Fibroblast of lung (primary cell): ENCODE measurements around the gene BBIP1. TPM values are rescaled to one million over a fixed set of nuclear protein-coding genes. Genes with fewer than 3 reads are reported as not detected.

Experiments
- DNase-seq, 2 donors: peaks; one replicate each; pipeline versions ENCODE4 v3.0.0 to v3.0.0-alpha.2; 2010; ENCODE audit warnings: low read depth in 2 of 2
- H2AFZ ChIP-seq: 2 replicates; pipeline ENCODE4 v1.5.1; 2012; ENCODE audit warnings: low read length, control low read depth, inconsistent platforms
- H3K27ac ChIP-seq: 2 replicates; pipeline ENCODE4 v1.5.1; 2011; ENCODE audit warnings: low read length, control low read depth; ENCODE audit not compliant: insufficient read depth
- H3K27me3 ChIP-seq: 2 replicates; pipeline ENCODE4 v1.5.1; 2011; ENCODE audit warnings: mild to moderate bottlenecking, low read length; ENCODE audit not compliant: control insufficient read depth, insufficient read depth
- H3K36me3 ChIP-seq: 2 replicates; pipeline ENCODE4 v1.5.1; 2011; ENCODE audit warnings: low read length; ENCODE audit not compliant: control insufficient read depth, insufficient read depth
- H3K4me1 ChIP-seq: 2 replicates; pipeline ENCODE4 v1.5.1; 2011; ENCODE audit warnings: low read length; ENCODE audit not compliant: control insufficient read depth, insufficient read depth; ENCODE audit errors: extremely low read depth
- H3K4me2 ChIP-seq: 2 replicates; pipeline ENCODE4 v1.5.1; 2011; ENCODE audit warnings: low read length, control low read depth; ENCODE audit not compliant: insufficient read depth; ENCODE audit errors: extremely low read depth
- H3K4me3 ChIP-seq, 4 experiments: fragments of 200-600 bp in 1 of 4; sonication (generic) in 1 of 4; replicated peaks in 1 of 4; 2 replicates each; pipeline ENCODE4 v1.5.1; 2011 to 2016; ENCODE audit warnings: low read length in 4 of 4, low read depth in 3 of 4, mild to moderate bottlenecking in 3 of 4, control low read depth in 2 of 4, inconsistent platforms in 1 of 4, mixed read lengths in 1 of 4; ENCODE audit not compliant: insufficient read depth in 1 of 4; ENCODE audit errors: control extremely low read depth in 1 of 4
- H3K79me2 ChIP-seq: 2 replicates; pipeline ENCODE4 v1.5.1; 2012; ENCODE audit warnings: mild to moderate bottlenecking, low read length, inconsistent platforms; ENCODE audit not compliant: control insufficient read depth, insufficient read depth
- H3K9ac ChIP-seq: 2 replicates; pipeline ENCODE4 v1.5.1; 2011; ENCODE audit warnings: mild to moderate bottlenecking, low read length, control low read depth; ENCODE audit not compliant: insufficient read depth
- H3K9me3 ChIP-seq: 2 replicates; pipeline ENCODE4 v1.5.1; 2012; ENCODE audit warnings: low read depth, low read length; ENCODE audit not compliant: control insufficient read depth, insufficient read depth
- H4K20me1 ChIP-seq: 2 replicates; pipeline ENCODE4 v1.5.1; 2011; ENCODE audit warnings: low read length; ENCODE audit not compliant: control insufficient read depth, insufficient read depth; ENCODE audit errors: extremely low read depth
- EZH2 ChIP-seq: IDR thresholded peaks from 2 replicates; pipeline ENCODE4 v1.5.1; 2012; ENCODE audit warnings: low read length, control low read depth, mild to moderate bottlenecking; ENCODE audit errors: missing control alignments
- polyA plus RNA-seq, 2 donors: library from polyadenylated mRNA; depleted of rRNA in 1 of 2; stranded (reverse) in 1 of 2; unstranded in 1 of 2; fragments of >200 nt; gene quantifications; 2 replicates each; pipeline ENCODE4 v1.2.1, GENCODE V29; 2011 to 2012; ENCODE audit warnings: missing spikeins in 1 of 2
- total RNA-seq: library from RNA; depleted of rRNA; stranded (reverse); fragments of >200 nt; gene quantifications from 2 replicates; pipeline ENCODE4 v1.2.1, GENCODE V29; 2014
- TF ChIP-seq, protein P1 (sequence below), 2 donors: IDR thresholded peaks in 1 of 2; conservative IDR thresholded peaks in 1 of 2; 1 replicate in 1 of 2; 2 replicates in 1 of 2; pipeline ENCODE4 v1.5.1; 2011 to 2012; ENCODE audit warnings: low read length in 2 of 2, control low read depth in 1 of 2, inconsistent platforms in 1 of 2, low read depth in 1 of 2, mild to moderate bottlenecking in 1 of 2

Gene BBIP1
- total and polyA plus RNA-seq, 2 donors (not counting 1 experiment from before 2014, with no cell fraction given): 30.1 to 31.7 TPM

DNA sequence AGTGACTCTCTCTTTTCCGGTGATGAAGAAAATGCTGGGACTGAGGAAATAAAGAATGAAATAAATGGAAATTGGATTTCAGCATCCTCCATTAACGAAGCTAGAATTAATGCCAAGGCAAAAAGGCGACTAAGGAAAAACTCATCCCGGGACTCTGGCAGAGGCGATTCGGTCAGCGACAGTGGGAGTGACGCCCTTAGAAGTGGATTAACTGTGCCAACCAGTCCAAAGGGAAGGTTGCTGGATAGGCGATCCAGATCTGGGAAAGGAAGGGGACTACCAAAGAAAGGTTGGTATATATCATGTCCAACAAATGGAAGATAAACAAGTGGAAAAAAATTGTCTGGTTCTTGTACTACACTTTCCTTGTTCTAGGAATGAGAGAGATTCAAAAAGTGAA, 37.7 kb downstream of the BBIP1 start:
- no peak overlapping the region for H3K4me3 ChIP-seq

GRCh38 chr10:110880012-110880411, 39.0 kb downstream of the BBIP1 start:
- no peak overlapping the region for H2AFZ ChIP-seq
- no peak overlapping the region for H3K9ac ChIP-seq
- H3K27ac ChIP-seq: no peak overlapping the region
- no peaks in the 10 kb centered on the region for H3K79me2 ChIP-seq
- H3K9me3 ChIP-seq: no peaks in the 10 kb centered on the region
- H3K4me1 ChIP-seq: peaks cover 2% of the 10 kb centered on the region
- no peaks in the 10 kb centered on the region for H3K36me3 ChIP-seq
- no peak overlapping the region for H3K4me2 ChIP-seq
- H3K4me3 ChIP-seq: no peak overlapping the region
- no peak for DNase-seq
- TF ChIP-seq, protein P1, sequence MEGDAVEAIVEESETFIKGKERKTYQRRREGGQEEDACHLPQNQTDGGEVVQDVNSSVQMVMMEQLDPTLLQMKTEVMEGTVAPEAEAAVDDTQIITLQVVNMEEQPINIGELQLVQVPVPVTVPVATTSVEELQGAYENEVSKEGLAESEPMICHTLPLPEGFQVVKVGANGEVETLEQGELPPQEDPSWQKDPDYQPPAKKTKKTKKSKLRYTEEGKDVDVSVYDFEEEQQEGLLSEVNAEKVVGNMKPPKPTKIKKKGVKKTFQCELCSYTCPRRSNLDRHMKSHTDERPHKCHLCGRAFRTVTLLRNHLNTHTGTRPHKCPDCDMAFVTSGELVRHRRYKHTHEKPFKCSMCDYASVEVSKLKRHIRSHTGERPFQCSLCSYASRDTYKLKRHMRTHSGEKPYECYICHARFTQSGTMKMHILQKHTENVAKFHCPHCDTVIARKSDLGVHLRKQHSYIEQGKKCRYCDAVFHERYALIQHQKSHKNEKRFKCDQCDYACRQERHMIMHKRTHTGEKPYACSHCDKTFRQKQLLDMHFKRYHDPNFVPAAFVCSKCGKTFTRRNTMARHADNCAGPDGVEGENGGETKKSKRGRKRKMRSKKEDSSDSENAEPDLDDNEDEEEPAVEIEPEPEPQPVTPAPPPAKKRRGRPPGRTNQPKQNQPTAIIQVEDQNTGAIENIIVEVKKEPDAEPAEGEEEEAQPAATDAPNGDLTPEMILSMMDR (conservative IDR thresholded peaks at IDR 0.05 in 1 of 2, IDR thresholded peaks at IDR 0.05 in 1 of 2; ENCODE audit: low read depth in 1 of 2, low read length in 2 of 2): no peak
- TF ChIP-seq EZH2: no peak
- no peaks in the 10 kb centered on the region for H4K20me1 ChIP-seq
- no peaks in the 10 kb centered on the region for H3K27me3 ChIP-seq

More for the DNA sequence above, 37.7 kb downstream of the BBIP1 start:
- H3K27ac ChIP-seq: no peak overlapping the region
- H4K20me1 ChIP-seq: no peaks in the 10 kb centered on the region
- no peaks in the 10 kb centered on the region for H3K27me3 ChIP-seq
- H3K79me2 ChIP-seq: no peaks in the 10 kb centered on the region
- H2AFZ ChIP-seq: no peak overlapping the region
- no peak overlapping the region for H3K4me2 ChIP-seq
- H3K4me1 ChIP-seq: peaks cover 2% of the 10 kb centered on the region
- no peak overlapping the region for H3K9ac ChIP-seq
- no peaks in the 10 kb centered on the region for H3K9me3 ChIP-seq
- no peak for DNase-seq
- no peaks in the 10 kb centered on the region for H3K36me3 ChIP-seq
- TF ChIP-seq, protein P1 (conservative IDR thresholded peaks at IDR 0.05 in 1 of 2, IDR thresholded peaks at IDR 0.05 in 1 of 2; ENCODE audit: low read depth in 1 of 2, low read length in 2 of 2): no peak
- TF ChIP-seq EZH2: no peak

DNA sequence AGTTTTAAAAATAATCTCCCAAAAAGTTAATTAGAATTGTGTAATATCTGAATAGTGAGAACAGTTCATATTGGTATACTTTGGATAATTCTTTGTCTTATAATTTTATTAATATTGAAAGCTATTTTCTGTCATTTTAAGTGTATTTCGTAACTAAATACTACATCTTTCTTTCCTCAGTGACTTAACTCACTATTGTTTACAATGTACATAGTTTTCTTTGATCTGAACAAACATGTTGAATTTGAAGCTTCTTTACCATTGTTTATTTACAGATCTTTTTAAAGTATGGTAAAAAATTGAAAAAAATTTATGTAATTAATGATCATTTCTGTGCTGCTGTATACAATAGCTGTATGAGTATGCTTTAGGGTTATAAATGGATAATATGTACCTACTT, 42.2 kb downstream of the BBIP1 start:
- no peaks in the 10 kb centered on the region for H3K9me3 ChIP-seq
- H3K36me3 ChIP-seq: no peaks in the 10 kb centered on the region
- H3K4me1 ChIP-seq: no peaks in the 10 kb centered on the region
- no peaks in the 10 kb centered on the region for H3K27me3 ChIP-seq
- peaks cover 9% of the 10 kb centered on the region for H3K79me2 ChIP-seq
- no peak overlapping the region for H3K4me2 ChIP-seq
- H3K27ac ChIP-seq: no peak overlapping the region
- no peaks in the 10 kb centered on the region for H4K20me1 ChIP-seq
- H2AFZ ChIP-seq: no peak overlapping the region
- no peak overlapping the region for H3K4me3 ChIP-seq
- TF ChIP-seq, protein P1 (conservative IDR thresholded peaks at IDR 0.05 in 1 of 2, IDR thresholded peaks at IDR 0.05 in 1 of 2; ENCODE audit: low read depth in 1 of 2, low read length in 2 of 2): no peak
- TF ChIP-seq EZH2: no peak
- no peak overlapping the region for H3K9ac ChIP-seq
- DNase-seq: no peak
